PFSK-1 (cell line): ENCODE data around the gene ACVR1.

Source experiments
- POLR2AphosphoS5 ChIP-seq: IDR thresholded peaks from 2 replicates; pipeline ENCODE4 v1.6.1; 2012; ENCODE audit warnings: low read depth, mild to moderate bottlenecking, control low read depth, low read length, moderate library complexity
- REST ChIP-seq, 2 experiments: IDR thresholded peaks; 2 replicates each; pipeline versions ENCODE4 v1.6.1 to v1.8.0; 2011 to 2012; ENCODE audit warnings: low read depth in 2 of 2, low read length in 2 of 2, control low read depth in 1 of 2, inconsistent platforms in 1 of 2, mild to moderate bottlenecking in 1 of 2, moderate library complexity in 1 of 2; ENCODE audit not compliant: insufficient read depth in 1 of 2
- SIN3A ChIP-seq: IDR thresholded peaks from 2 replicates; pipeline ENCODE4 v1.6.1; 2012; ENCODE audit warnings: mild to moderate bottlenecking, low read length, moderate library complexity, borderline replicate concordance; ENCODE audit not compliant: insufficient read depth
- TAF1 ChIP-seq: IDR thresholded peaks from 2 replicates; pipeline ENCODE4 v1.6.1; 2012; ENCODE audit warnings: low read length, control low read depth, borderline replicate concordance; ENCODE audit not compliant: insufficient read depth

DNA sequence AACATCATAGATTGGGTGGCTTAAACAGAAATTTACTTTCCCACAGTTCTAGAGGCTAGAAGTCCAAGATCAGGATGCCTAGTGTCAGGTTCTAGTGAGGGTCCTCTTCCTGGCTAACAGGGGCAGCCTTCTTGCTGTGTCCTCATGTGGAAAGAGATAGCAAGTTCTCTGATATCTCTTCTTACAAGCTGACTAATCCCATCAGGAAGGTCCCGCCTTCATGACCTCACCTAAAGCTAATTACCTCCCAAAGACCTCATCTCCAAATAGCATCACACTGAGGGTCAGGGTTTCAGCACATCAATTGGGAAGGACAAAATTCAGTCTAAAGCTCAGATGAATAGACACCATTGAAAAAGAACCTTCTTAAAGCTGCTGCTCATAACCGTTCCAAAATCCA, 22.9 kb downstream of the ACVR1 start:
- TF ChIP-seq REST (IDR thresholded peaks at IDR 0.05; ENCODE audit: insufficient read depth in 1 of 2, low read depth in 2 of 2, low read length in 2 of 2) (no peak), POLR2AphosphoS5 (no peak), SIN3A (no peak), TAF1 (no peak)
